ENCODE data around the gene NDUFV3. TPM values are rescaled to one million over a fixed set of nuclear protein-coding genes. Genes with fewer than 3 reads are reported as not detected.
A peak's percentile ranks its signal among the peaks of the same experiment; 100 is the strongest.

The NDUFV3 gene
- total and polyA plus RNA-seq, 2 of the 13 experiments (the other 11 are each of a cell fraction or from before 2014, with no cell fraction given): 14.2 to 29.6 TPM

- TF ChIP-seq ZBTB10 (CRISPR knock-in tag; IDR thresholded peaks at IDR 0.05; ENCODE audit: borderline replicate concordance) (peak; percentile 36; the same call in 1 of the 2 replicates), NFIB (CRISPR knock-in tag; IDR thresholded peaks at IDR 0.05; ENCODE audit: borderline replicate concordance) (0 out of 2 replicates have a peak, but pooled peaks have one; percentile 53), PHB2 (IDR thresholded peaks at IDR 0.05; ENCODE audit: partially characterized antibody) (no peak), ETV5 (CRISPR knock-in tag; IDR thresholded peaks at IDR 0.05; ENCODE audit: borderline replicate concordance) (no peak), ZMYM3 (CRISPR knock-in tag; IDR thresholded peaks at IDR 0.05) (no peak), ZNF891 (CRISPR knock-in tag; IDR thresholded peaks at IDR 0.05) (peak; percentile 33; the same call in 1 of the 2 replicates), CEBPG (CRISPR knock-in tag; IDR thresholded peaks at IDR 0.05) (no peak), ZSCAN9 (CRISPR knock-in tag; IDR thresholded peaks at IDR 0.05; ENCODE audit: borderline replicate concordance) (0 out of 2 replicates have a peak, but pooled peaks have one; percentile 39), HIVEP1 (CRISPR knock-in tag; IDR thresholded peaks at IDR 0.05) (no peak), HOXA5 (CRISPR knock-in tag; IDR thresholded peaks at IDR 0.05) (0 out of 2 replicates have a peak, but pooled peaks have one; percentile 39), CREM (IDR thresholded peaks at IDR 0.05) (no peak), CREM (CRISPR knock-in tag; IDR thresholded peaks at IDR 0.05) (no peak), ZNF414 (CRISPR knock-in tag; IDR thresholded peaks at IDR 0.05) (0 out of 2 replicates have a peak, but pooled peaks have one; percentile 6)
- TF ChIP-seq, protein P1, sequence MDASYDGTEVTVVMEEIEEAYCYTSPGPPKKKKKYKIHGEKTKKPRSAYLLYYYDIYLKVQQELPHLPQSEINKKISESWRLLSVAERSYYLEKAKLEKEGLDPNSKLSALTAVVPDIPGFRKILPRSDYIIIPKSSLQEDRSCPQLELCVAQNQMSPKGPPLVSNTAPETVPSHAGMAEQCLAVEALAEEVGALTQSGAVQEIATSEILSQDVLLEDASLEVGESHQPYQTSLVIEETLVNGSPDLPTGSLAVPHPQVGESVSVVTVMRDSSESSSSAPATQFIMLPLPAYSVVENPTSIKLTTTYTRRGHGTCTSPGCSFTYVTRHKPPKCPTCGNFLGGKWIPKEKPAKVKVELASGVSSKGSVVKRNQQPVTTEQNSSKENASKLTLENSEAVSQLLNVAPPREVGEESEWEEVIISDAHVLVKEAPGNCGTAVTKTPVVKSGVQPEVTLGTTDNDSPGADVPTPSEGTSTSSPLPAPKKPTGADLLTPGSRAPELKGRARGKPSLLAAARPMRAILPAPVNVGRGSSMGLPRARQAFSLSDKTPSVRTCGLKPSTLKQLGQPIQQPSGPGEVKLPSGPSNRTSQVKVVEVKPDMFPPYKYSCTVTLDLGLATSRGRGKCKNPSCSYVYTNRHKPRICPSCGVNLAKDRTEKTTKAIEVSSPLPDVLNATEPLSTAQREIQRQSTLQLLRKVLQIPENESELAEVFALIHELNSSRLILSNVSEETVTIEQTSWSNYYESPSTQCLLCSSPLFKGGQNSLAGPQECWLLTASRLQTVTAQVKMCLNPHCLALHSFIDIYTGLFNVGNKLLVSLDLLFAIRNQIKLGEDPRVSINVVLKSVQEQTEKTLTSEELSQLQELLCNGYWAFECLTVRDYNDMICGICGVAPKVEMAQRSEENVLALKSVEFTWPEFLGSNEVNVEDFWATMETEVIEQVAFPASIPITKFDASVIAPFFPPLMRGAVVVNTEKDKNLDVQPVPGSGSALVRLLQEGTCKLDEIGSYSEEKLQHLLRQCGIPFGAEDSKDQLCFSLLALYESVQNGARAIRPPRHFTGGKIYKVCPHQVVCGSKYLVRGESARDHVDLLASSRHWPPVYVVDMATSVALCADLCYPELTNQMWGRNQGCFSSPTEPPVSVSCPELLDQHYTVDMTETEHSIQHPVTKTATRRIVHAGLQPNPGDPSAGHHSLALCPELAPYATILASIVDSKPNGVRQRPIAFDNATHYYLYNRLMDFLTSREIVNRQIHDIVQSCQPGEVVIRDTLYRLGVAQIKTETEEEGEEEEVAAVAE (CRISPR knock-in tag; IDR thresholded peaks at IDR 0.05; ENCODE audit: borderline replicate concordance): no peak
- TF ChIP-seq, protein P2, sequence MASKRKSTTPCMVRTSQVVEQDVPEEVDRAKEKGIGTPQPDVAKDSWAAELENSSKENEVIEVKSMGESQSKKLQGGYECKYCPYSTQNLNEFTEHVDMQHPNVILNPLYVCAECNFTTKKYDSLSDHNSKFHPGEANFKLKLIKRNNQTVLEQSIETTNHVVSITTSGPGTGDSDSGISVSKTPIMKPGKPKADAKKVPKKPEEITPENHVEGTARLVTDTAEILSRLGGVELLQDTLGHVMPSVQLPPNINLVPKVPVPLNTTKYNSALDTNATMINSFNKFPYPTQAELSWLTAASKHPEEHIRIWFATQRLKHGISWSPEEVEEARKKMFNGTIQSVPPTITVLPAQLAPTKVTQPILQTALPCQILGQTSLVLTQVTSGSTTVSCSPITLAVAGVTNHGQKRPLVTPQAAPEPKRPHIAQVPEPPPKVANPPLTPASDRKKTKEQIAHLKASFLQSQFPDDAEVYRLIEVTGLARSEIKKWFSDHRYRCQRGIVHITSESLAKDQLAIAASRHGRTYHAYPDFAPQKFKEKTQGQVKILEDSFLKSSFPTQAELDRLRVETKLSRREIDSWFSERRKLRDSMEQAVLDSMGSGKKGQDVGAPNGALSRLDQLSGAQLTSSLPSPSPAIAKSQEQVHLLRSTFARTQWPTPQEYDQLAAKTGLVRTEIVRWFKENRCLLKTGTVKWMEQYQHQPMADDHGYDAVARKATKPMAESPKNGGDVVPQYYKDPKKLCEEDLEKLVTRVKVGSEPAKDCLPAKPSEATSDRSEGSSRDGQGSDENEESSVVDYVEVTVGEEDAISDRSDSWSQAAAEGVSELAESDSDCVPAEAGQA (IDR thresholded peaks at IDR 0.05; ENCODE audit: low read depth): no peak
- TF ChIP-seq, protein P2 (CRISPR knock-in tag; IDR thresholded peaks at IDR 0.05; ENCODE audit: borderline replicate concordance): no peak
These were observed 14.5 kb upstream of the NDUFV3 start (continued) for GRCh38 chr21:42878678-42878992.
